HL-60 (cell line): Measurements from ENCODE around the gene REPS2.

ENCODE experiments used
- DNase-seq, 2 experiments: peaks; one replicate each; pipeline ENCODE4 v3.0.0-alpha.2; 2010 to 2020; ENCODE audit warnings: low read depth in 1 of 2, low spot score in 1 of 2
- H3K27ac ChIP-seq: fragments of 250-450 bp; sonication (Bioruptor Pico); replicated peaks from 2 replicates; pipeline ENCODE4 v1.5.1; 2020; ENCODE audit warnings: mild to moderate bottlenecking, moderate library complexity
- H3K27me3 ChIP-seq: fragments of 250-450 bp; sonication (Bioruptor Pico); 2 replicates; pipeline ENCODE4 v1.5.1; 2021; ENCODE audit warnings: mild to moderate bottlenecking, moderate library complexity; ENCODE audit not compliant: insufficient read depth, poor library complexity, severe bottlenecking
- H3K4me3 ChIP-seq: replicated peaks from 2 replicates; pipeline ENCODE4 v1.5.1; 2011; ENCODE audit warnings: mild to moderate bottlenecking, control low read depth, low read length; ENCODE audit not compliant: insufficient read depth
- GABPA ChIP-seq: IDR thresholded peaks from 2 replicates; pipeline ENCODE4 v1.6.1; 2012; ENCODE audit warnings: low read depth
- POLR2AphosphoS5 ChIP-seq: IDR thresholded peaks from 2 replicates; pipeline ENCODE4 v1.6.1; 2012; ENCODE audit warnings: low read depth
- REST ChIP-seq: IDR thresholded peaks from 2 replicates; pipeline ENCODE4 v1.6.1; 2012; ENCODE audit warnings: low read depth; ENCODE audit not compliant: insufficient replicate concordance
- SPI1 ChIP-seq: IDR thresholded peaks from 2 replicates; pipeline ENCODE4 v1.6.1; 2012; ENCODE audit warnings: low read depth, mild to moderate bottlenecking, borderline replicate concordance
- TF ChIP-seq, protein P1 (sequence below): IDR thresholded peaks from one replicate; pipeline ENCODE4 v1.5.1; 2011; ENCODE audit warnings: low read length, control low read depth, inconsistent platforms; ENCODE audit not compliant: insufficient read depth

Gene REPS2

DNA sequence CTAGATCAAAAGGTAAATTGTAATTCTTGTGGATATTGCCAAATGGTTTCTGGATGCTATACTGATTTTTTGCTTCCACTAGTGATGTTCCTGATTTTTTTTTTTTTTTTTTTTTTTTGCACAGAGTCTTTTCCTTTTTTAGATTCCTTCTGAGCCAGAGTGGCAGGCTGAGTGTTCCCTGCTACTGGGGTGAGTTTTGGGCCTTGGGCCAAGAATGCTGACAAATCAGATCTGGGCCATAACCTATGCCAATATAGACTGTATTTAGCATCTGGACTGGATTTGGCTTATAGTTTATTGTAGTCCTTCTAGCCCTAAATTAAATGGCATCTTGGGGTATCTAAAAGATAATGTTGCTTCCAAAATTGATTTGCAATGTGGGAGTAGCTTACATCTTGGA is 52.8 kb downstream of the REPS2 start:
- no peak overlapping the region for H3K27ac ChIP-seq
- no peaks in the 10 kb centered on the region for H3K27me3 ChIP-seq
- no peak for DNase-seq
- TF ChIP-seq, protein P1, sequence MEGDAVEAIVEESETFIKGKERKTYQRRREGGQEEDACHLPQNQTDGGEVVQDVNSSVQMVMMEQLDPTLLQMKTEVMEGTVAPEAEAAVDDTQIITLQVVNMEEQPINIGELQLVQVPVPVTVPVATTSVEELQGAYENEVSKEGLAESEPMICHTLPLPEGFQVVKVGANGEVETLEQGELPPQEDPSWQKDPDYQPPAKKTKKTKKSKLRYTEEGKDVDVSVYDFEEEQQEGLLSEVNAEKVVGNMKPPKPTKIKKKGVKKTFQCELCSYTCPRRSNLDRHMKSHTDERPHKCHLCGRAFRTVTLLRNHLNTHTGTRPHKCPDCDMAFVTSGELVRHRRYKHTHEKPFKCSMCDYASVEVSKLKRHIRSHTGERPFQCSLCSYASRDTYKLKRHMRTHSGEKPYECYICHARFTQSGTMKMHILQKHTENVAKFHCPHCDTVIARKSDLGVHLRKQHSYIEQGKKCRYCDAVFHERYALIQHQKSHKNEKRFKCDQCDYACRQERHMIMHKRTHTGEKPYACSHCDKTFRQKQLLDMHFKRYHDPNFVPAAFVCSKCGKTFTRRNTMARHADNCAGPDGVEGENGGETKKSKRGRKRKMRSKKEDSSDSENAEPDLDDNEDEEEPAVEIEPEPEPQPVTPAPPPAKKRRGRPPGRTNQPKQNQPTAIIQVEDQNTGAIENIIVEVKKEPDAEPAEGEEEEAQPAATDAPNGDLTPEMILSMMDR, result no peak
- TF ChIP-seq POLR2AphosphoS5 (no peak), REST (no peak), GABPA (no peak), SPI1 (no peak)
- H3K4me3 ChIP-seq, result no peak overlapping the region

DNA sequence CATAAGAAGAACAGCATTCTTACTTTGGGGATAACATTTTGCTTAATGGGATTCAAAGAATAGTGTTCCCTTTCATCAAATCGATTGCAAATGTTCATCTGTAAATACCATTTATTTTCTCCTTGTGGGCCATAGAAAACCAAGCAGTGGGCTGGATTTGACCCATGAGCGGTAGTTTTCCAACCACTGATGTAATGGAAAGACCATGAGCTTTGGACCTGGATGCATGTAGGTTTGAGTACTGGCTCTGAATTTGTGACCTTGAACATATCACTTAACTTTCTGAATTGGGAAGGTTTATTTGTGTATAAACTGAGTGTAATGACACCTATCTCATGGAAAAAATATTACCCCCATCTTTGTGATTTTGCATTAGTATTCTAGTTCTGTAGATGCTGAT is 54.3 kb downstream of the REPS2 start:
- TF ChIP-seq POLR2AphosphoS5 (no peak), SPI1 (no peak), GABPA (no peak), REST (no peak)
- TF ChIP-seq, protein P1, result no peak
- Histone ChIP-seq H3K27ac (no peak overlapping the region), H3K4me3 (no peak overlapping the region), H3K27me3 (no peaks in the 10 kb centered on the region)
- DNase-seq, result no peak

GRCh38 chrX:17005712-17006368 is 59.4 kb downstream of the REPS2 start:
- DNase-seq, result peak in 1 of 2 experiments; percentile 47
- Histone ChIP-seq H3K27ac (peak overlapping the region; percentile 38), H3K27me3 (no peaks in the 10 kb centered on the region), H3K4me3 (no peak overlapping the region; the same call in 1 of the 2 replicates)
- TF ChIP-seq POLR2AphosphoS5 (no peak), SPI1 (no peak), GABPA (no peak), REST (no peak)
- TF ChIP-seq, protein P1, result no peak
